ENCODE results near the gene GPAM.

Gene GPAM

GRCh38 chr10:112176543-112176942, 7.0 kb downstream of the GPAM start:
- no peak for DNase-seq

GRCh38 chr10:112175409-112175808, 8.2 kb downstream of the GPAM start:
- no peak for DNase-seq

GRCh38 chr10:112173206-112173605, 10.4 kb downstream of the GPAM start:
- DNase-seq = no peak

- no peak for DNase-seq
Measured at GRCh38 chr10:112168733-112169132, 14.8 kb downstream of the GPAM start.

GRCh38 chr10:112166800-112167199, 16.8 kb downstream of the GPAM start:
- no peak for DNase-seq

GRCh38 chr10:112161757-112162518, 21.6 kb downstream of the GPAM start:
- no peak for DNase-seq

- DNase-seq = no peak
Measured at GRCh38 chr10:112160834-112161233, 22.7 kb downstream of the GPAM start.

- no peak for DNase-seq
Measured at GRCh38 chr10:112159469-112159868, 24.1 kb downstream of the GPAM start.

GRCh38 chr10:112151524-112152039, 32.0 kb downstream of the GPAM start:
- DNase-seq = no peak

- DNase-seq = no peak
Measured at GRCh38 chr10:112148331-112148730, 35.2 kb downstream of the GPAM start.

- DNase-seq = no peak
Measured at GRCh38 chr10:112146799-112147198, 36.8 kb downstream of the GPAM start.

- no peak for DNase-seq
Measured at GRCh38 chr10:112145263-112145662, 38.3 kb downstream of the GPAM start.

- no peak for DNase-seq
Measured at GRCh38 chr10:112143420-112143819, 40.1 kb downstream of the GPAM start.

- no peak for DNase-seq
Measured at GRCh38 chr10:112141292-112141691, 42.3 kb downstream of the GPAM start.

GRCh38 chr10:112140110-112140970, 43.2 kb downstream of the GPAM start:
- peak; percentile 86 for DNase-seq

GRCh38 chr10:112139176-112139575, 44.4 kb downstream of the GPAM start:
- DNase-seq = no peak

GRCh38 chr10:112137154-112137987, 46.2 kb downstream of the GPAM start:
- DNase-seq = peak; percentile 77

- DNase-seq = no peak
Measured at GRCh38 chr10:112136486-112137153, 46.9 kb downstream of the GPAM start.

- DNase-seq = no peak
Measured at GRCh38 chr10:112135604-112136003, 48.0 kb downstream of the GPAM start.

- DNase-seq = no peak
Measured at GRCh38 chr10:112132435-112132834, 51.1 kb downstream of the GPAM start.

GRCh38 chr10:112131996-112132395, 51.6 kb downstream of the GPAM start:
- no peak for DNase-seq

GRCh38 chr10:112131346-112131745, 52.2 kb downstream of the GPAM start:
- DNase-seq = no peak

Measured in activated CD4-positive, alpha-beta T cell treated with anti-CD3 and anti-CD28 coated beads, Interleukin-2, Interleukin-6, amounts not matched to agents 100 ng/mL and 50 ng/mL, durations not matched to agents 16 hours and 8 hours (primary cell).